ENCODE data around the gene SMIM33. TPM values are rescaled to one million over a fixed set of nuclear protein-coding genes. Genes with fewer than 3 reads are reported as not detected.

SMIM33 gene
- total RNA-seq, 1 donor from 2014 or later, result under 0.01 TPM

Other genes with a start within 250 kb of the SMIM33 start
- 152 and 212 TPM in 2 replicates for gene MATR3, start 177.3 kb upstream of the SMIM33 start, total RNA-seq
- gene PAIP2, start 129.2 kb upstream of the SMIM33 start, total RNA-seq, result 76.1 and 78.3 TPM in 2 replicates
- under 0.01 TPM in 1 of 2 replicates, not detected in the other for gene SLC23A1, start 87.7 kb upstream of the SMIM33 start, total RNA-seq
- 0.13 TPM in 1 of 2 replicates, not detected in the other for gene MZB1, start 81.1 kb upstream of the SMIM33 start, total RNA-seq
- 3.1 and 5.1 TPM in 2 replicates for gene PROB1, start 75.9 kb upstream of the SMIM33 start, total RNA-seq
- 6.6 and 8.1 TPM in 2 replicates for gene SPATA24, start 66.9 kb upstream of the SMIM33 start, total RNA-seq
- 5.9 TPM in 2 replicates for gene DNAJC18, start 31.5 kb upstream of the SMIM33 start, total RNA-seq
- gene ECSCR, start 8.3 kb upstream of the SMIM33 start, total RNA-seq, result 406 and 421 TPM in 2 replicates
- gene STING1, start 11.8 kb downstream of the SMIM33 start, total RNA-seq, result 34.8 and 54.0 TPM in 2 replicates
- gene UBE2D2, start 90.3 kb downstream of the SMIM33 start, total RNA-seq, result 53.4 and 53.9 TPM in 2 replicates
- gene CXXC5, start 177.3 kb downstream of the SMIM33 start, total RNA-seq, result 41.1 and 71.3 TPM in 2 replicates